K562 (cell line): Measurements from ENCODE around the gene SOS1. TPM values are rescaled to one million over a fixed set of nuclear protein-coding genes. Genes with fewer than 3 reads are reported as not detected.

Experiments
- ARID3B ChIP-seq: fragments of 250-450 bp; sonication (Bioruptor Pico); IDR thresholded peaks from 2 replicates; pipeline ENCODE4 v1.4.0; 2020; ENCODE audit warnings: borderline replicate concordance
- ARID4B ChIP-seq: sonication (generic); formaldehyde crosslinking; IDR thresholded peaks from 2 replicates; pipeline ENCODE4 v1.8.0; 2022; ENCODE audit warnings: mild to moderate bottlenecking, missing genetic modification reagents
- CHAMP1 ChIP-seq: fragments of 450-650 bp; IDR thresholded peaks from 2 replicates; pipeline ENCODE4 v1.6.1; 2016; ENCODE audit warnings: mild to moderate bottlenecking
- CREB3L1 ChIP-seq: fragments of 450-650 bp; IDR thresholded peaks from 2 replicates; pipeline ENCODE4 v1.6.1; 2014; ENCODE audit warnings: low read depth, mild to moderate bottlenecking, moderate library complexity, borderline replicate concordance
- HDAC1 ChIP-seq, 2 experiments: fragments of 450-650 bp; IDR thresholded peaks; 2 replicates each; pipeline ENCODE4 v1.6.1; 2016 to 2017; ENCODE audit warnings: inconsistent platforms in 1 of 2, mild to moderate bottlenecking in 1 of 2, moderate library complexity in 1 of 2
- HDAC6 ChIP-seq: IDR thresholded peaks from 2 replicates; pipeline ENCODE4 v1.6.1; 2012; ENCODE audit warnings: low read depth, mild to moderate bottlenecking, control low read depth, inconsistent platforms, low read length, moderate library complexity
- KAT7 ChIP-seq: sonication (generic); formaldehyde crosslinking; IDR thresholded peaks from 2 replicates; pipeline ENCODE4 v1.8.0; 2022; ENCODE audit warnings: missing genetic modification reagents, mild to moderate bottlenecking, borderline replicate concordance
- MITF ChIP-seq: IDR thresholded peaks from 2 replicates; pipeline ENCODE4 v1.6.1; 2014; ENCODE audit warnings: antibody characterized with exemption
- SAFB2 ChIP-seq: fragments of 200-400 bp; formaldehyde crosslinking; IDR thresholded peaks from 2 replicates; pipeline ENCODE4 v1.6.1; 2018; ENCODE audit warnings: borderline replicate concordance, low read length, low read depth, moderate library complexity; ENCODE audit not compliant: severe bottlenecking
- SMARCA5 ChIP-seq: fragments of 450-650 bp; IDR thresholded peaks from 2 replicates; pipeline ENCODE4 v1.6.1; 2016
- SMC3 ChIP-seq: conservative IDR thresholded peaks from 2 replicates; pipeline ENCODE4 v1.6.1; 2011; ENCODE audit warnings: low read depth, low read length, improper control_type of control experiment; ENCODE audit not compliant: insufficient read depth
- TFAM ChIP-seq: fragments of 250-450 bp; sonication (Bioruptor Pico); conservative IDR thresholded peaks from 2 replicates; pipeline ENCODE4 v1.5.0; 2021; ENCODE audit warnings: mild to moderate bottlenecking, moderate library complexity
- THRAP3 ChIP-seq: fragments of 450-650 bp; IDR thresholded peaks from 2 replicates; pipeline ENCODE4 v1.6.1; 2016; ENCODE audit warnings: mild to moderate bottlenecking, inconsistent platforms, borderline replicate concordance
- YY1 ChIP-seq, 3 experiments: IDR thresholded peaks; 2 replicates each; pipeline ENCODE4 v1.6.1; 2011; ENCODE audit warnings: low read length in 2 of 3, mild to moderate bottlenecking in 2 of 3, moderate library complexity in 2 of 3, borderline replicate concordance in 1 of 3, control low read depth in 1 of 3, low read depth in 1 of 3; ENCODE audit not compliant: insufficient read depth in 3 of 3, insufficient replicate concordance in 2 of 3, control insufficient read depth in 1 of 3, insufficient read length in 1 of 3; ENCODE audit errors: extremely low read depth in 1 of 3
- ZNF561 ChIP-seq: fragments of 450-650 bp; formaldehyde crosslinking; conservative IDR thresholded peaks from 2 replicates; pipeline ENCODE4 v1.4.0; 2020; ENCODE audit warnings: mild to moderate bottlenecking, moderate library complexity
- polyA plus RNA-seq, 8 experiments: library from polyadenylated mRNA; depleted of rRNA in 4 of 8; stranded (reverse) in 5 of 8; unstranded in 3 of 8; fragments of >200 nt; fragmentation: Nextera tagmentation in 2 of 8; fragmentation: Illumina TruSeq in 1 of 8; extraction: Ambion mirVana in 2 of 8; extraction: Trizol in 1 of 8; gene quantifications; 2 replicates each; pipeline versions ENCODE4 v1.2.1 to v1.2.3, GENCODE V29; 2011 to 2014; ENCODE audit warnings: inconsistent platforms in 1 of 8, missing spikeins in 1 of 8
- total RNA-seq, 7 experiments: library from RNA; depleted of rRNA in 6 of 7; stranded (reverse); fragments of >200 nt in 6 of 7; fragmentation: Illumina TruSeq in 2 of 7; extraction: Trizol in 2 of 7; gene quantifications; 2 replicates each; pipeline versions ENCODE4 v1.2.1 to v1.2.3, GENCODE V29; 2011 to 2021; ENCODE audit warnings: low replicate concordance in 1 of 7

SOS1 gene
- total and polyA plus RNA-seq, 9 of the 15 experiments (the other 6 are each of a cell fraction or from before 2014, with no cell fraction given): 2.5 to 27.1 (median 16.3) TPM

GRCh38 chr2:39150102-39150562, 29.3 kb upstream of the SOS1 start (continued):
- TF ChIP-seq ARID4B (CRISPR knock-in tag) (no peak), HDAC6 (no peak), ZNF561 (CRISPR knock-in tag) (peak; percentile 90), ARID3B (CRISPR knock-in tag) (peak; percentile 95; the same call in 1 of the 2 replicates), SAFB2 (no peak), TFAM (CRISPR knock-in tag) (no peak), YY1 (IDR thresholded peaks at IDR 0.05; ENCODE audit: borderline replicate concordance in 1 of 3, control insufficient read depth in 1 of 3, extremely low read depth in 1 of 3, insufficient read depth in 3 of 3, insufficient read length in 1 of 3, insufficient replicate concordance in 2 of 3, low read depth in 1 of 3, low read length in 2 of 3) (peak; percentile 46 to 92 (median 82)), SMC3 (no peak), CREB3L1 (no peak), SMARCA5 (no peak), THRAP3 (no peak), HDAC1 (IDR thresholded peaks at IDR 0.05) (peak in 1 of 2 experiments; percentile 54; a peak in 1 of 4 replicates), KAT7 (CRISPR knock-in tag) (no peak), CHAMP1 (no peak), MITF (no peak)
